GM15510 (cell line): ENCODE measurements around the gene NR1I3.

Experiments used
- POLR2A ChIP-seq: IDR thresholded peaks from 3 replicates; pipeline ENCODE4 v1.6.1; 2011; ENCODE audit warnings: borderline replicate concordance; ENCODE audit not compliant: insufficient read length; ENCODE audit errors: extremely low read depth

Gene NR1I3

DNA sequence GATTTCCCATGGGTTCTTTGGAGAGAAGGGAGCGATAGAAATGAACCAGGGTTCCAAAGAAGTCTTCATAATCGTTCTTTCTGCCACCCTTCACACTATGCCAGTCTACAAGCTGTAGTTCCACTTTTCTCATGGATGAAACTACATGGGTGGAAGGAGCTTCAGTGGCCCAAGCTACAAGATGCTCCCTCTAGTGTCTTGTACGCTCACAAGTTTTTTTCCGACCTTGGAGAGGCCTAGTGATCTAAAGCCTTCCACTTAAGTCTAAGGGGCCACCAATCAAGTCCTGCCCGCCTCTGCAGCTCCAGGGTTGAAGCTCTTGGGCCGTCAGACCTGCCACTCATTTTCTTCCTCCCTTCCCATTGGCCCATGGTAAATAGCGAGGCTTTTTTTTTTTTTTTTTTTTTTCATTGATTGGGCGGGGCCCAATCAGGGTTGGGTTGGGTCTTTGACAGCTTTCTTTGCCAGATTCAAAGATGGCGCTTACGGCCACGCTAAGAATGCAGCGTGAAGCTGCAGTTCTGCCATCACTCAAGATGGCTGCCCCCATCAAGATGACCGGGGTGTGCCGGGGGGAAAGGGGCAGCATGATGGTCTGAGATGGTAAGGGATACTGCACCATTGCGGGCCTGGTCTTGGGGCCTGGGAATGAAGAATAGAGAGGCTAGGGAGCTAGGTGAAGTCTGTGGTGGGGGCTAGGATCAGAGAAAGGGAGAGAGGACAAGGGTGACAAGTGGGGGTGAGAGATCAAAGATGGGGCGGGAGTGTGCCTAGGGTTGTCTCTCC, 12.3 kb downstream of the NR1I3 start, which contains the start of gene TOMM40L:
Gene TOMM40L, plus strand, starts transcription at position 527 of the 786 bp plus-strand sequence. CDS start 430 bp downstream, outside the sequence.
- peak; percentile 58 for TF ChIP-seq POLR2A

DNA sequence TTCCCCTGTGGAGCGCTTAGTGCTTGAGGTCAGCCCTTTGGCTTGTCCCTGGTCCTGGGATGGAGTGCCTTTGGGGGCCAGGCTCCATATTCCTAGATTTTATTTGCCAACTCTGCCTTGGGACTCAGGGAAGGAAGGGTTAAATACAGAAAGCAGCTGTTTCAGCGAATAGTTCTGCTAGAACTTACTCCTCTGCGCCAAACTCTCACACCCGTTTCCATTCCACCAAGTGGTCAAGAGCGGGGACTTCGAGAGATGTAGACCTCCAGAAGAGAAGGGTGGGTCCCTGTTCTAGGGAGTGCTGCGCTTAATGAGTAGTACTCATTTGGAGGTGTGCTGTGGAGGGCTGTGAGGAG, 12.8 kb downstream of the NR1I3 start:
- TF ChIP-seq POLR2A, result no peak

DNA sequence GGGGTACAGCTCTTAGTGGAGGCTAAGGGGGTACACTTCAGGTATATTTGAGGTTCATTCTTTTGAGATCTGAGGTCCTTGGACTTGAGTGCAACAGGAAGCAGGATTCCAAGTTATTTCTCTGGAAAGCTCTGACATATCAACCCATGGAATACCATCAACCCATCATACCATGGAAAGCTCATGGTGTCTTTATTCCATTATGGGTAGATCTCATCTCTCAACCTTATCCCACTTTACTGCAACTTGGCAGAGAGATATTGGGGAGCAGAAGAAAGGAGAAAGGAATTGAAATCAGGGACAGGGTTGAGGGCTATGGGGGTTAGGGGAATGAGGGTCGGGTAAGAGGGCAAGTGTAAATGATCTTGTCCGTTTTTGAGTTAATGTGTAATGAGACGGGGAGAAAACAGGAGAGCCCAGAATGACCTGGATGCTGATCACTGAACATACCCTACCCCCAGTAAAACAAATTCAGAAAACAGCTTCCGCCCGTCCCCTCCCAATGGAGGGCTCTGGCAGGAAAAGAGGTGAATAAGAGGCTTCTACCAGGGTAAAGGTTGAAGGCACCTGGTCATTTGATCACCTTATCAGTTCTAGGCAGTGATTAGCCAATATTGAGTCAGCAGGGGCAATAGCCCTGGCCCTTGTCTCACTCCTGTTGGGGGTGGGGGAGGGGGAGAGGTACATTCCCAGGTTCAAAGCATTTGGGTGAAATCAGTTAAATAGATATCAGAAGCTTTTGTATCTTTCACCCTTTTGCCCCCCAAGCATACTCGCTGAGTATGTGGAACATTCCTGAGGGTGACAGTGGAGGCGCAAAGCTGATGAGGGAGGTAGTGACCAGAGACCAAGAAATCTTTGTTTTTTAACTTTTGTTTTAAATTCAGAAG, 14.0 kb downstream of the NR1I3 start:
- TF ChIP-seq POLR2A, result no peak

DNA sequence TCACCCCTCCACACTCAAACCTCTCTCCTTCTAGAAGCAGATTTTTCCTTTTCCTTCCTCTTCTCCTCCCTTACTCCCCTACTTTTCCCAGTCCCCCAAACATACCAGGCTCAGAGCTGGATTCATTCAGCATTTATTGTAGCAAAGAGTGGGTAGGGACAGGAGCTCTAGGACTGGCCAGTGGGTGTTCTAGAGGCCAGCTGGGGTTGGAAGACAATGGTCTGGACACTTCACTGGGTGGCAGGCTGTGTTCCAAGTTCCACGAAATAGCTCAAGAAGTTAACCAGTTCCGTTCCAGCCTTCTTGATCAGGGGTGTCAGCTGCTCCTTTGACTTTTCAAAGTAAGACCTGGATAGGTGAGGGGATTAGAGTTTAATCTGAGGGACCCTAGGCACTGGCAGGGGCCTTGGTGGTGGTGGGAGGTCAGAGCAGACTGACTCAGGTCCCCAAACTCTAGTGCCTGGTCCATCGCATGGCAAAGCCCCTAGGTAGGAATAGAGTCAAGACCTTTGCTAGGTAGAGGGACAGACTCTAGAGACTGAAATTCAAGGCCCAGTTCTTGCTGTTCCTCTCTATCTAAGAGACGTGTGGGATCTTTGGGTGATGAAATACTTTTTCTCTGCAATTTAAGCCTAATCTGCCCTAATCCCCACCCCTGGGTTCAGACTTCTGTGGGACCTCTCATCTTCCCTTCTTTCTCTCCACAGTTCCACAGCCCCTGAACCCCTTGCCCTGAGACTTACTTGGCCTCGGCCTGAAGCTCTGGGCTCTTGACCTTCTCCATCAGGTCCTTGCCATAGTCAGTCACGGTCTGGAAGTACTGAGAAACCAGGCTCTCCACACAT, 15.6 kb downstream of the NR1I3 start:
- no peak for TF ChIP-seq POLR2A

DNA sequence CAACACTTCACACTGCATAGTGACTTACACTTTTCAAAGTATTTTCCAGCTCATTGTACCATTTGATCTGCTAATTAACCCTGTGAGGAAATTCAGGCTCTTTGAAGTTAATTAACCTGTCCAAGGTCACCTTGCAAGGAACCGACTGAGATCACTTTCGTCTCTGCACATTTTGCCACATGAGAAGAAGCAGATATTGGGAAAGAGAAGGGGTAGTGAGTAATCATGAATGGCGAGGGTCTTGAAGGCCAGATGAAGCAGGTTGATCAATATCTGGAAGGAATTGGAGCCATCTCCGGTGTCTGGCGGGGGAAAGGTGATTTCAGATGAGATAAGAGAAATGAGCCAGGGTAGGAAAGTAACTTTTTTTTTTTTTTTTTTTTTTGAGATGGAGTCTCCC, 18.0 kb downstream of the NR1I3 start:
- no peak for TF ChIP-seq POLR2A

DNA sequence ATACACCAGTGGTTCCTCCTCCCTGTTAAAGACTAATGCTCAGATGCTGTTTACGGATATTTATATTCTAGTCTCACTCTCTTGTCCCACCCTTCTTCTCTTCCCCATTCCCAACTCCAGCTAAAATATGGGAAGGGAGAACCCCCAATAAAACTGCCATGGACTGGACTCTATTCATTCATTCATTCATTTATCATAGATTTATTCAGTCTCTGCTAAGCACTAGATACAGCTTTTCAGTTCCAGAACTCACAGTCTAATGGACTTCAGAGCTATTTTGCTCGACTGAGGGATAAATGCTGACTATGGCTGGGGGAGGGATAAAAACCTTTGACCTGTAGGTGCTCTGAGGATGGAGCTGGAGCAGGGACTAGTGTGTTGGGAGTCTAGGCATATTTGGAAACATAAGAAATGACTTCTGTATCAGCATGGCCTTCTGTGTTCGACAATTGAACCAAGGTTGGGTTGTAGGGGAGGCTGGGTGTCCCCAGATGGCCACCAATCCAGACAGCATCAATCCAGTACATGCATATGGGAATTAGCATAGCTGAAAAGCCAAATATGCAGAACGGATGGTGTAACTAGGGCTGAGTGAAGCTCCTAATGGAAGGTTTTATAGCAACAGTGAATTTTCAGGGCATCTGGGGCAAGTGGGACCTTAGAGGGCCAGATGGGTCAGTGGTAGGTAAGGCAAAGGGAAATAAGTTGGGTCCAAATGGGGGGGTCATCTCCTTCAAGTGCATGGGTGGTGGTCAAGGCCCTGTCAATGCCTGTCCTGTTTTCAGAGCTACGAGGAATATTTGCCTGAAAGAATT, 18.7 kb downstream of the NR1I3 start:
- TF ChIP-seq POLR2A, result no peak

DNA sequence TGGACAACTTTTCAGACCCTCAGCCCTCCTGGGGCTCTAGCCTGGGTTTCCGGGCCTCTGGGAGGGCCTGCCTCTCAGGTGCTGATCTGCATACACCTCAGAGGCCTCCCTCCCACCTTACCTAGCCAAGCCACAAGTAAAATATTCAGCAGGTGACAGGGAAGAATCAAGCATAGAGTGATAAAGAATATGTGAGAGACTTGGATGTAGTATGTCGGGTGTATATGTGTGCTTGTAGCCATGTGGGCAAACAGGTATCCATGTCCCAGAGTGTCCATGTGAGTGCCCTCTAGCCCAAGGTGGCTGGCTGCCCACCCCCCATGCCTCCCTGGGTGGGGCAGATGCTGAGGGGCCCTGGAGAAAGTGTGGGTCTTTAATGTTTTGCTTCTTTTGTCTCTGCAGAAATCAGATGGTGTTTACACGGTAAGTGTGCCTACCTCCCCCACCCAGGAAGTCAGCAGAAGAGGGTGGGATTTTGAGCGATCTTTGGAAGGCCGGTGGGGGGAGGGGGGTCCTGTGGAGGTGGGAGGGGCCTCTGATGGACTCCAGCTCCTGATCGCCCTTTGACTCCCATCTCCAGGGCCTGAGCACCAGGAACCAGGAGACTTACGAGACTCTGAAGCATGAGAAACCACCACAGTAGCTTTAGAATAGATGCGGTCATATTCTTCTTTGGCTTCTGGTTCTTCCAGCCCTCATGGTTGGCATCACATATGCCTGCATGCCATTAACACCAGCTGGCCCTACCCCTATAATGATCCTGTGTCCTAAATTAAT, 19.5 kb downstream of the NR1I3 start:
- no peak for TF ChIP-seq POLR2A

DNA sequence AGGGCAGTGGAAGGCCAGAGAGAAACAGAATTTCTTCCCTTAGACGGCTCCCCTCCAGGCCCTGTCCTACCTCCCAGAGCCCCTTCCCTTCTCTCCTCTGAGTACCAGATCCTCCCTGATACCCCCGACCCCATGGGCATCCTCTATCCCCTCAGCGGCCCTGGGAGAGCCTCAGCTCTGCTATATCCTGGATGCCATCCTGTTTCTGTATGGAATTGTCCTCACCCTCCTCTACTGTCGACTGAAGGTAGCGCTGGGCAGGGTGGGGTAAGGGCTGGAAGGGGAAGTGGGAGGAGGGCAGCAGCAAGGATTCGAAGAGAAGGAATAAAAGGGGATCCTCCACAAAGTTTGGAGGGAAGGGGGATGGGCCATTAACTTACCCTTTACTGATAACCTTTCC, 20.2 kb downstream of the NR1I3 start:
- TF ChIP-seq POLR2A, result no peak

DNA sequence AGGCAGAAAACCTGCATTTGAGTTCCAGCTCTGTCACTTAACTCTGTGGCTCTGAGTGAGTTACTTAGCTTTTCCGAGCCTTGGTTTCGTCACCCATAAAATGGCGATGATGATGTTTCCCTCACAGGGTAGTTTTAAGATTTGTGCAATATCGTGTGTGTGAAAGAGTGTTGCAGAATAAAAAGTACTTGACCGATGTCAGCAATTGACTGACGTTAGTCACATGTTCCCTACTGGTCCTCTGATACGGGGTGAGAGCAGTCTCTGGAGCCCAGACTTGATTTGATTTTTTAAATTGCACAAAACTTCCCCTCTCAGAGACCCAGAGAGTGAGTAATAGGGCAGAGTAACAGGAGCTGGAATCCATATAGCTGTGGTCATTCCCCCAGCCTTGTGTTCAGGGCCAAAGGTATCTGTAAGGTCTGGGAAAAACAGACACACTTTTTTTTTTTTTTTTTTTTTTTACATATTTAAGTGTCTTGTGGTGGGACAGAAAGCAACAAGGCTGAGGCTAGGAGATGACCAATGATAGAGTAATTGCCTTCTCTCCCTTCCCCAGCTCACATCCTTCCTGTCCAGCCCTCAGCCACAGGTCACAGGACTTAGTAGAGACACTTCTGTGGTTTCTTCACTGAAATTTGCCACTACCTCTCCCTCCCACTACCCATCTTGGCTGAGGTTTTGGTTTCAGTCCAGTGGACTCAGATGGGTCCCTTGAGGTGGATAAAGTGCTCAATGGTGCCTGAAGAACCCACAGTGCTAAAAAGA, 20.9 kb downstream of the NR1I3 start:
- TF ChIP-seq POLR2A, result no peak

DNA sequence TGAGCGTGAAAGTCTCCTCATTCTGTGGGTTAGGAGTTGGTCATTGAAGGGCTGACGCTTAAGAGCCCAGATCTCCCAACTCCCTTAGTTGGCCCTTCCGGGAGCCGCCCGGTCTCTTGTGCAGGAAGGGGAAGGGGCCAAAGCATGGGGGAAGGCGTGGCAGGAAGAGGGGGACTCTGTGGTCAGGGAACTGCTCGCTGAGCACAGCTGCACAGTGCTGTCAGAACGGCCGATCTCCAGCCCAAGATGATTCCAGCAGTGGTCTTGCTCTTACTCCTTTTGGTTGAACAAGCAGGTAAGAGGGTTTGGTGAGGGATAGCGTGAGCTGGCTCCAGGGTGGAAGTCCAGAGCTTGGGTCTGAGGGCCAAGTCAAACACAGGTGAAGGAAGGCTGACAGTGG, 22.9 kb downstream of the NR1I3 start, which contains the start of gene FCER1G:
Gene FCER1G, plus strand, starts transcription at position 220 of the 400 bp plus-strand sequence. Its CDS starts 27 bp downstream, at position 247.
- TF ChIP-seq POLR2A, result no peak

DNA sequence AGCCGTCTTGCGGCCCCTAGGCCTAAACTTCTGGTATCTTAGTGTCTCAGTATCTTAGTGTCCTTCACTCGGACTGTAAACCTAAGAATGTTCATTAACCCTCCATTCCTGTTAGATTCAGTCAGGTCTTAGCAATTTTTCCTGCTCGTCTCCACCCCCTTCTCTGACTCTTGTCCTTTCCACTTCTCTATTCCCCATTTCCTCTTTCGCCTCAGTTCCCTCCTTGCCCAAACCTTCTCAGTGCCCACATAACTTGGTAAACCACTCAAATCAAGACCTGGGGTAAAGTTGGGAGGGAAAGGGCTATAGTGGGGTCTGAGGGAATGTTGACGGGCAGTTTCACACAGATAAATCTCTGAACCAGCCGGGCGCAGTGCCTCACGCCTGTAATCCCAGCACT, 23.6 kb downstream of the NR1I3 start:
- TF ChIP-seq POLR2A, result no peak

DNA sequence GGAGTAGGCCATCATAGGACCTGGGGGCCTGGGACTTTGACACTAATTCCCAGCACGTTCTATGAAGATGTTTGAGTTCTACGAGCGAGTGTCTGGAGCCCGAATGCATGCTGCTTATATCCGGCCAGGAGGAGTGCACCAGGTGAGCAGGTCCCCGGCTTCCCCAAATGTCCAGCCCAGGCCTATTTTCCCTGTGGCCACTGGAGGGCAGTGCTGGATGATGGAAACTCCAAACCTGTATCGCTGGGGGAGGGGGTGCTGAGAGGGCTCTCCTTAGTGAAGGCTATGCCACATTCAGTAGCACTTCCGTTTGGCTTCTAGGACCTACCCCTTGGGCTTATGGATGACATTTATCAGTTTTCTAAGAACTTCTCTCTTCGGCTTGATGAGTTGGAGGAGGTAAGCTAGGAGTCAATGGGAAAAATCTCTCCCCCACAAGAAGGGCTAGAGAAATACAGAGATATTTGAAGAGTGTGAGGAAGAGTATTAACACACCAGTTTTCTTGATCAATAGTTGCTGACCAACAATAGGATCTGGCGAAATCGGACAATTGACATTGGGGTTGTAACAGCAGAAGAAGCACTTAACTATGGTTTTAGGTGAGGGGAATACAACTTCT, 28.1 kb downstream of the NR1I3 start:
- no peak for TF ChIP-seq POLR2A
